CD4-positive, alpha-beta T cell (primary cell): Measurements from ENCODE around the gene POLQ. TPM values are rescaled to one million over a fixed set of nuclear protein-coding genes. Genes with fewer than 3 reads are reported as not detected.

Experiments used
- ATAC-seq: fragments of 200-7000 bp; cut with Tn5 transposase; one replicate; pipeline ENCODE4 v1.10.0; 2022; ENCODE audit warnings: mild to moderate bottlenecking; ENCODE audit not compliant: poor library complexity
- CTCF ChIA-PET: fragments of 350-600 bp; sonication (Branson Sonifier 250); formaldehyde crosslinking; loops from one replicate; lab custom pipeline; 2021; ENCODE audit warnings: antibody characterized with exemption, inconsistent platforms; lab: Charles Lee
- POLR2A ChIA-PET: fragments of 350-600 bp; sonication (Branson Sonifier 250); formaldehyde crosslinking; loops from one replicate; lab custom pipeline; 2021; ENCODE audit warnings: antibody characterized with exemption, inconsistent platforms; lab: Charles Lee
- DNase-seq, 14 experiments: peaks; one replicate each; pipeline ENCODE4 v3.0.0-alpha.2; 2013 to 2020; ENCODE audit warnings: mixed read lengths in 2 of 14
- H3K27ac ChIP-seq, 2 donors: one replicate each; pipeline versions ENCODE4 v1.5.1 to v1.7.0; 2013; ENCODE audit warnings: low read length in 2 of 2, low read depth in 1 of 2, mild to moderate bottlenecking in 1 of 2
- H3K27me3 ChIP-seq, 2 experiments: 1 replicate in 1 of 2; 2 replicates in 1 of 2; pipeline versions ENCODE4 v1.6.1 to v1.7.0; 2013; ENCODE audit warnings: low read length in 2 of 2, control low read depth in 1 of 2, mild to moderate bottlenecking in 1 of 2, moderate library complexity in 1 of 2; ENCODE audit not compliant: insufficient read depth in 2 of 2, control insufficient read depth in 1 of 2
- H3K36me3 ChIP-seq: one replicate; pipeline ENCODE4 v1.6.1; 2013; ENCODE audit warnings: low read length, control low read depth; ENCODE audit not compliant: insufficient read depth
- H3K4me1 ChIP-seq: one replicate; pipeline ENCODE4 v1.6.1; 2013; ENCODE audit warnings: low read length, control low read depth; ENCODE audit not compliant: insufficient read depth
- H3K4me3 ChIP-seq: one replicate; pipeline ENCODE4 v1.5.1; 2013; ENCODE audit warnings: mild to moderate bottlenecking, low read length, moderate library complexity
- H3K9me3 ChIP-seq, 2 experiments: 1 replicate in 1 of 2; 2 replicates in 1 of 2; pipeline versions ENCODE4 v1.6.1 to v1.7.0; 2013; ENCODE audit warnings: low read length in 2 of 2, mild to moderate bottlenecking in 2 of 2, control low read depth in 1 of 2, moderate library complexity in 1 of 2; ENCODE audit not compliant: control insufficient read depth in 1 of 2, insufficient read depth in 1 of 2
- H3K27ac Mint-ChIP-seq: one replicate; pipeline ENCODE4 v1.8.0; 2020; ENCODE audit warnings: mixed read lengths
- H3K27me3 Mint-ChIP-seq: one replicate; pipeline ENCODE4 v1.8.0; 2021; ENCODE audit warnings: mixed read lengths
- H3K36me3 Mint-ChIP-seq: one replicate; pipeline ENCODE4 v1.8.0; 2021; ENCODE audit warnings: low read depth, mixed read lengths
- H3K4me1 Mint-ChIP-seq: one replicate; pipeline ENCODE4 v1.8.0; 2021; ENCODE audit warnings: low read depth, mixed read lengths
- H3K4me3 Mint-ChIP-seq: one replicate; pipeline ENCODE4 v1.8.0; 2020; ENCODE audit warnings: mild to moderate bottlenecking, mixed read lengths
- H3K9me3 Mint-ChIP-seq: one replicate; pipeline ENCODE4 v1.8.0; 2020; ENCODE audit warnings: mixed read lengths
- CTCF ChIP-seq: fragments of 200-600 bp; IDR thresholded peaks from one replicate; pipeline ENCODE4 v1.8.0; 2022; ENCODE audit warnings: antibody characterized with exemption, mild to moderate bottlenecking
- intact Hi-C, 2 experiments: fragments of 100-400 bp; cut with DNase I in 1 of 2; cut with micrococcal nuclease in 1 of 2; formaldehyde crosslinking; loops; one replicate each; pipeline versions ENCODE4 v1.15.1 to v1.9.0; 2023 to 2025; cut with DNase I, micrococcal nuclease
- total RNA-seq, 174 experiments: library from RNA in 2 of 174; stranded (reverse) in 2 of 174; gene quantifications; one replicate each; pipeline ENCODE4 v1.2.3 and lab custom pipeline; 2021 to 2026

POLQ gene
- total RNA-seq, 2 experiments from 2014 or later: 0.17 to 0.30 TPM

GRCh38 chr3:121514496-121514895 lies 31.3 kb downstream of the POLQ start:
- ChIA-PET CTCF (no interaction called here), POLR2A (no interaction called here)
- Histone ChIP-seq H3K4me3 (no peak overlapping the region), H3K27ac (no peak overlapping the region), H3K36me3 (no peaks in the 10 kb centered on the region), H3K27me3 (no peaks in the 10 kb centered on the region), H3K4me1 (no peaks in the 10 kb centered on the region), H3K9me3 (peaks cover 8 to 19% of the 10 kb centered on the region in 2 experiments)
- ATAC-seq (no peak), DNase-seq (no peak)
- Mint-ChIP-seq H3K4me3 (no peak overlapping the region), H3K36me3 (peaks cover 9% of the 10 kb centered on the region), H3K27me3 (no peaks in the 10 kb centered on the region), H3K9me3 (peaks cover 7% of the 10 kb centered on the region), H3K27ac (no peak overlapping the region), H3K4me1 (no peaks in the 10 kb centered on the region)
- TF ChIP-seq CTCF: no peak
- intact Hi-C loops: no loop called here

DNA sequence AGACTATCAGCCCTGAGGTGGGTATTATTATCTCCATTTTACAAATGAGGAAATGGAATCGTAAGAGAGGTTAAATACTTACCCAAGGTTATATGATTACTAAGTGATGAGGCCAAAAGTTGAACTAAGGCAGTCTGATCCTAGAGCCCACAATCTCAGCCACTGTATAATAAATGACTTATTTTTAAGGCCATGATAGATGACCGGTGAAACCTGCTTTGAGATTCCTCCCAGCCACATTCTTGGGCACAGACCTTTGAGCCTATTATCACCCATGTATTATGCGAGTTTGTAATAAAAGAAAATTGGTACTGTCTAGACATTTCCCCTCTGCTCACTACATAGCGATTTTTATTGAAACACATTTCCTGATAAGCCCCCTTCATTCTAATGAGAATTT lies 37.4 kb downstream of the POLQ start:
- ChIA-PET POLR2A (no interaction called here), CTCF (no interaction called here)
- intact Hi-C loops: no loop called here
- no peak overlapping the region for H3K27ac Mint-ChIP-seq
- DNase-seq (no peak), ATAC-seq (no peak)
- no peak overlapping the region for H3K4me3 ChIP-seq
- no peaks in the 10 kb centered on the region for H3K4me1 ChIP-seq
- H3K9me3 Mint-ChIP-seq: no peaks in the 10 kb centered on the region
- H3K27me3 Mint-ChIP-seq: no peaks in the 10 kb centered on the region
- H3K27me3 ChIP-seq: no peaks in the 10 kb centered on the region
- H3K36me3 ChIP-seq: no peaks in the 10 kb centered on the region
- no peaks in the 10 kb centered on the region for H3K36me3 Mint-ChIP-seq
- no peak for TF ChIP-seq CTCF
- H3K27ac ChIP-seq: no peak overlapping the region
- no peaks in the 10 kb centered on the region for H3K4me1 Mint-ChIP-seq
- no peak overlapping the region for H3K4me3 Mint-ChIP-seq
- H3K9me3 ChIP-seq: no peaks in the 10 kb centered on the region

- H3K27me3 ChIP-seq: no peaks in the 10 kb centered on the region
- POLR2A ChIA-PET: no interaction called here
Measured at GRCh38 chr3:121505256-121505655, 40.5 kb downstream of the POLQ start.

More at GRCh38 chr3:121505256-121505655, 40.5 kb downstream of the POLQ start:
- DNase-seq (no peak), ATAC-seq (no peak)
- no peaks in the 10 kb centered on the region for H3K4me1 ChIP-seq
- H3K4me3 ChIP-seq: no peak overlapping the region
- H3K36me3 Mint-ChIP-seq: no peaks in the 10 kb centered on the region
- no peak overlapping the region for H3K4me3 Mint-ChIP-seq
- H3K9me3 ChIP-seq: no peaks in the 10 kb centered on the region
- no peaks in the 10 kb centered on the region for H3K9me3 Mint-ChIP-seq
- intact Hi-C loops: no loop called here
- TF ChIP-seq CTCF: no peak
- no peak overlapping the region for H3K27ac ChIP-seq
- H3K4me1 Mint-ChIP-seq: no peaks in the 10 kb centered on the region
- H3K27ac Mint-ChIP-seq: no peak overlapping the region
- CTCF ChIA-PET: no interaction called here
- no peaks in the 10 kb centered on the region for H3K27me3 Mint-ChIP-seq
- H3K36me3 ChIP-seq: no peaks in the 10 kb centered on the region
